Measurements from ENCODE around the gene RUNX2.
A peak's percentile ranks its signal among the peaks of the same experiment; 100 is the strongest.

Gene RUNX2

DNA sequence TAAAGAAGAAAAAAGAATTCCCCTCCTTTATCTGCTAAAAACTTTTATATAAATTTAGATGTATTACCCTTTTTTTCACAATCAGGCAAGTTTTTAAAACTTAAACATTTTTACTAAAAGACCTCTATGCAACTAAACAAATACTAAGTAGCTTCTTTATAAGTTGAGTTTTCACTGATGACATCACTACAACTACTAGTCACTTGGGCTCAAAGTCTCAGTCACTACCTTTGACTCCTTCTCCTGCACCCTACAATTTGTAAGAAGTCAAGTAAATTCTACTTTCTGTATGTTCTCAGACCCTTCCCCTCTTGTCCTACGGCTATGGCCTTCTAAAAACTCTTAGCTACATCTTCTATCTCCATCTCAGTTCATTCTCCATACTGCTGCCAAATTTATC lies 38.4 kb downstream of the RUNX2 start:
- in situ Hi-C loops (cut with HindIII; ENCODE audit: low pct_unique_long_range_greater_than_20kb, low sequenced_read_pairs): no loop called here
- no peak for TF ChIP-seq JUND (IDR thresholded peaks at IDR 0.05; ENCODE audit: low read depth)
- no peak for DNase-seq (ENCODE audit: low read depth in 1 of 2, low spot score in 1 of 2)

DNA sequence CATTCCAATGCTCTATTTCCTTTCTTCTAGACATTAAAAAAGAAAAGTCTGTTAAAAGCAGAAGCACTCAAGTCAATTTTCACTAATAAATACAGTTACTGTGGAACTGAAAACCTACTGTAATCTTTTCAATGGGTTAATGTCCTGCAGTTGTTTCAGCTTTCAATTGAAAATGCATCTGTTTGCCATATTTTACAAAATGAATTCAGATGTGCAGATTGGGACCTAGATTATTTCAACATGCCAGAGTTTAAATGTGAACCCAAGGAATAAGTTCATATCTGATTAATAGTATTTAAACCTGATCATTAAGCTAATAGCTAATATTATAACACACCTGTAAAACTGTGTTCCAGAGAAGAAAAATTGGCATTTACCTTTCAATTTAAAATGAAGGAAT lies 39.9 kb downstream of the RUNX2 start:
- no peak for TF ChIP-seq JUND (IDR thresholded peaks at IDR 0.05; ENCODE audit: low read depth)
- in situ Hi-C loops (cut with HindIII; ENCODE audit: low pct_unique_long_range_greater_than_20kb, low sequenced_read_pairs): no loop called here
- DNase-seq (ENCODE audit: low read depth in 1 of 2, low spot score in 1 of 2): no peak

DNA sequence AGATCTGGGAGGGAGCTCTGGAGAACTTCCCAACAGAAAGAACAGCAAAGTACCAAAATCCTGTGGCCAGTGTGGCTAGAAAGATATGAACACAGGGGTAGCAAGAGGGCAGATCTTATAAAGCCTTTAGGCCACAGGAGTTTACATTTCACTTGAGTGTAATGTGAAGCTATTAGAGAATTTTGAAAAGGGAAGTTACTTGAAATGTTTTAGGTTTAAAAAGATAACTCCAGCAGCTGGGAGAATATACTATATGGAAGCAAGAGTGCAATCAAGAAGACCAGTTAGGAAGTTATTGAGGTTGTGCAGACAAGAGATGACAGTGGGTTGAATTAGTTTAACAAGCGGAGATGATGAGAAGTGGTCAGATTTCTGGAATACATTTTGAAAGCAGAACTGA lies 41.7 kb downstream of the RUNX2 start:
- in situ Hi-C loops (cut with HindIII; ENCODE audit: low pct_unique_long_range_greater_than_20kb, low sequenced_read_pairs): no loop called here
- TF ChIP-seq JUND (IDR thresholded peaks at IDR 0.05; ENCODE audit: low read depth): no peak
- DNase-seq (ENCODE audit: low read depth in 1 of 2, low spot score in 1 of 2): no peak

DNA sequence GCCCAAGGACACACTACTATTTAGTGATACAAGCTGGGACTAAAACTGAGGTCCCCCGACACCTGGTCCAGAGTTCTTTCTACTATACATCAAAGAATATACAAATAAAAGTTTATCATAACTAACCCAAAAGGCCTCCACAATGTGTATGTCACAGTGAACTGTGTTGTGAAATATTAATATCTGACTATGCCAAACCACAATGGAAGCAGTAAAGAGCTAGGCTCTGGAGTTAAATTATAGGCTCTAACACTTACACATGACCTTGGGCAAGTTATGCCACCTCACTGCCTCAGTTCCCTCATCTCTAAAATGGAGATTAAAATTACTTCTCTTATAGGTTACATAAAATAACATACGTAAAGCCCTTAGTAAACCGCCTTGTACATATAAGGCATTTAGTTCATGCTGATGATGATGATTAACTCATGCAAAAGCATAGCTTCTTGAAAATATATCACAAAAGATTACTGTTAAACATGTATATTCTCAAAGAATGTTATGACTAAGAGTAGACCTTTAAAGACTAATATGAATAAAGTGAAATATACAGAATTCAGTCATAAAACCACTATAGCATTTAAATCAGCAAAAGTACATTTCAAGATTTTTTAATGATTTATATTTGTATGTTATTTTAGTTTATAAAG lies 43.9 kb downstream of the RUNX2 start:
- no peak for TF ChIP-seq JUND (IDR thresholded peaks at IDR 0.05; ENCODE audit: low read depth)
- in situ Hi-C loops (cut with HindIII; ENCODE audit: low pct_unique_long_range_greater_than_20kb, low sequenced_read_pairs): no loop called here

DNA sequence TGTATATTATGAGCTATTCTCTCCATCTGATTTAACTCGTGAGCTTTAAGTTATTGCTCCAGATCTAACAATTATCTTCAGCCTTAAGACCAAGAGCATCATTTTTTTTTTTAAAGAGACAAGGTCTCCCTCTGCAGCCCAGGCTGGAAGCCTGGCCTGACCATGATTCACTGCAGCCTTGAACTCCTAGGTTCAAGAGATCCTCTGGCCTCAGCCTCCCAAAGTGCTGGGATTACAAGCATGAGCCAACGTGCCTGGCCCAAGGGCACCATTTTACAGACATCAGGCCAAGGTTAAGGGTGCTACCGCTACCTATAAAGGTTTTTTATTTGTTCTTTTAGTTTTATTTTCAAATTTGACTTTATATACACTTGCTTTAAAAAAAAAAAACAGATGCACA lies 47.3 kb downstream of the RUNX2 start:
- in situ Hi-C loops (cut with HindIII; ENCODE audit: low pct_unique_long_range_greater_than_20kb, low sequenced_read_pairs): no loop called here
- no peak for TF ChIP-seq JUND (IDR thresholded peaks at IDR 0.05; ENCODE audit: low read depth)
- no peak for DNase-seq (ENCODE audit: low read depth in 1 of 2, low spot score in 1 of 2)

More for the DNA sequence above, 43.9 kb downstream of the RUNX2 start:
- DNase-seq (ENCODE audit: low read depth in 1 of 2, low spot score in 1 of 2): no peak

DNA sequence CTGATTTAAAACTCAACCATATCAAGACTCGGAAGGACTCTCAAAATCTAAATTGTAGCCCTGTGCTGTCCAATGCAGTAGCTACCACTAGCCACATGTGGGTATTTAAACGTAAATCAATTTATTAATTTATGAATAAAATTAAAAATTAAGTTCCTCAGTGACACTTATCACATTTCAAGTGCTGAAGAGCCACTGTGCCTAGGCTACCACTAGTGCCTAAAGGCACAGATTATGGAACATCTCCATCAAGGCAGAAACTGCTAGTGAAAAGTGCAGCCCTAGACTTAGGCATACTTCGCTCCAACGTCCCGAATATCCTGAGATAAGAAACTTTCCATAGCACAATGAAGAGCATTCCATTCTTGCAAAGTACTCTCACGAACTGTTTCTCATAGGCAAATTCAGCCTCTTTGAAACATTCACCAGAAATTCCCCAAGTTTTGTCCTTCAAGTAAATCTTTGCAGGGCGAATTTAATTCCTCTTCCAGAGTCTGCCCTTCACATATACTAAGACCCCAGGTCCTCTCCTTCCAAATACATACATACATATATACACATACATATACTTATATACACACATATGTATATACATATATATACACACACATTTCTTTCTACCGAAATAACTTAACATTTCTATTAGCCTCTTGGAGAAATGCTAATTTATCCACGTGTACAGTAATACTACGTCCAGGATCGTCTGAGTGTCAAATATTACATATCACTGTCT lies 48.3 kb downstream of the RUNX2 start:
- in situ Hi-C loops (cut with HindIII; ENCODE audit: low pct_unique_long_range_greater_than_20kb, low sequenced_read_pairs): no loop called here

DNA sequence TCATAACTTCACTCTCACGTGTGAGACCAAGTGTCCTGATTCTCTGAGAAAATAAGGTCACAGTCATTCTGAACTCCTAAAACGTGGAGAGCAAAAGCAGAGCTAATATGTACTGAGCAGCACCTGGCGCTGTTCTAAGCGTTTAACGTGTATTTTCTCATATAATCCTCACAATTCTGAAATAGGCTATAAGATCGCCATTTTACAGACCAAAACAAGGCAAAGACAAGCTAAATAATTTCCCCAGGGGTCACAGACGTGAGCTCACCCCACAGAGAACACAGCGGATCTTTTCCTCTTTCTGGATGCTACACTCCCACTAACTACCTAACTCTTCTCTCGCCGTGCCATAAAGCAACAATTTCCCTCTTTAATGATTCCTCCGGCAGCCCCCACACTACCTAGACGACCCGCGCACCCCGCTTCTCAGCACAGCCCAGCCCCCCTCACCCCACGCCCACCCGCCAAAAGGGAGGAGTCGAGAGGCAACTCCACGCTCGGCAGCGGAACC lies 49.0 kb downstream of the RUNX2 start:
- no peak for TF ChIP-seq JUND (IDR thresholded peaks at IDR 0.05; ENCODE audit: low read depth)
- in situ Hi-C loops (cut with HindIII; ENCODE audit: low pct_unique_long_range_greater_than_20kb, low sequenced_read_pairs): no loop called here
- DNase-seq (ENCODE audit: low read depth in 1 of 2, low spot score in 1 of 2): peak in 1 of 2 experiments; percentile 20

More for the DNA sequence above, 48.3 kb downstream of the RUNX2 start:
- DNase-seq (ENCODE audit: low read depth in 1 of 2, low spot score in 1 of 2): no peak
- TF ChIP-seq JUND (IDR thresholded peaks at IDR 0.05; ENCODE audit: low read depth): no peak

DNA sequence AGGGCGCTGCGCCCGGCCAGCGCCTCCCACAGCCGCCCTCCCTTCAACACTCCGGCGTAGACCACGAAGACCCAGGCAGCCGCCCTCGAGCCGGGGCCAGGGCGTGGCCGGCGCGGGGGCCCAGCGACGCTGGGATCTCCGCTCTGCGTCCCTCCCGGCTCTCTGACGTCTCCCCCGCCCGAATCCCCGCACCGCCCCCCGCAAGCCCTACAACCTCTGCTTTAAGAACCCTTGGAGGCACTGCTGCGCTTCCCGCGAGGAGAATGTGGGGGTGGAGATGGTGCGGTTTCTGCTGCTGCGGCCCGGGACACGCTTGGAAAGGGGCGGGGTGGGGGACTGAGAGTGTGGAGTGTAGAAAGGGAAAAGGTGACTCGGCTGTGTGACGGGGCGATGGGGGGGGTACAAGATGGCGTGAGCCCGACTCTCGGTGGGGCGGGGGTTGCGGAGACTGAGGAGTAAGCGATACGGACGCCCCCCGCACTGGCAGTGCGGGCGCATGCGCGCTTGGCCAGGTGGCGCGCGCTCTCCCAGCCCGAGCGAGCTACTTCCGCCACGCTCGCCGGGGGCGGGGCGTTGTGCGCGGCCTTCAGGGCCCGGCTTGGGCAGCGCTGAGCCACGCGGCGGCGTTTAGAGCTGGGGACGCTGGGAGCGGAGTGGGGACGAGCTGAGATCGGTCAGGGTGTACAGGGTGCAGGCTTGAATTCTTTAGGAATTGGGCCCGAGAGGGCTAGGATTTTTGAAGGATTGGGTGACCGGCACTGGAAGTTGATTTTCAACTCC lies 49.6 kb downstream of the RUNX2 start, which contains the start of gene SUPT3H:
Gene SUPT3H (minus strand): TSS at position 381 of the 780 bp plus-strand sequence.
- DNase-seq (ENCODE audit: low read depth in 1 of 2, low spot score in 1 of 2): peak; percentile 63 to 94
- in situ Hi-C loops (cut with HindIII; ENCODE audit: low pct_unique_long_range_greater_than_20kb, low sequenced_read_pairs): no loop called here
- TF ChIP-seq JUND (IDR thresholded peaks at IDR 0.05; ENCODE audit: low read depth): no peak

DNA sequence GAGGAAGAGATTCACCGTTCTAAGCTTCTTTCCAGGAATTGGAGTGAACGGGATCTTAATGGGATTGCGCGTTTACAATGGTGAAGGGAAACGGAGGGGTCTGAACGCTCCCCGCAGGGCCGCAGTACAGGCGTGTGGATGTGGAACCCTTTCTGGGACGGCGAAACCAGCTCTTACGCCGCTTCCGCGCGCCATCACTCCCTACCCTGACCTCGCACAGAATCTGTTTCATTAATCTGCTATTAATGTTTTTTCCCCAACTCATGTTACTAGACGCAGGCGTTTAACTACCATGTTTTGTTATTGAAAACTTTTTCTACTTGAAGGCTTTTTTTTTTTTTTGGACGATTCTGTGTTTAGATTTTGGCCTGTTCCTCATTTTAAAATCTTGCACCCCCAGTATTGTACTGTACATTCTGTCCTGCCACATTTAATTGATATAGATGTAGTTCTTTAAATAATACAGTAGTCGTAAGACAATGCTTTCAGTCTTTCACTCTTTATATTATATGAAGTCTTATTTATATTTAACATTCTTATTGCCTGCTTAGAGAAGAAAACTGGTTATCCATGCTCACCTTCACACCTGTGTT lies 50.3 kb downstream of the RUNX2 start:
- no peak for TF ChIP-seq JUND (IDR thresholded peaks at IDR 0.05; ENCODE audit: low read depth)
- in situ Hi-C loops (cut with HindIII; ENCODE audit: low pct_unique_long_range_greater_than_20kb, low sequenced_read_pairs): no loop called here
- DNase-seq (ENCODE audit: low read depth in 1 of 2, low spot score in 1 of 2): no peak

DNA sequence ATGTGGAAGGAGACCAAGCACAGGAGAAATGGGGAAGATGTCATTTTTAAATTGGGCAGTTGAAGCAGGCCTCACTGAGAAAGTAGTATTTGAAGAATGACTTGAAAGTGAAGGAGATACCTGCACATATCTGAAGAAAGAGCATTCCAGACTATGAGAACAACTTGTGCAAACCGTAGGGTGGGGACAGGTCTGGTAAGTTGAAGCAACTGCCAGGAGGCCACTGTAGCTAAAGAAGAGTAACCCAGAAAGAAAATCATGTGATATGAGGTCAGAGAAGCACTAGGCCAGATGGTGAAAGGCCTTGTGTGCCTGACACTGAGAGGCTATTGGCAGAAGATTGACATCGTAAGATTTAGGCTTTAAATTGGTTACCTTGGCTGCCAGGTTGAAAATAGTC lies 54.3 kb downstream of the RUNX2 start:
- in situ Hi-C loops (cut with HindIII; ENCODE audit: low pct_unique_long_range_greater_than_20kb, low sequenced_read_pairs): no loop called here
- TF ChIP-seq JUND (IDR thresholded peaks at IDR 0.05; ENCODE audit: low read depth): no peak
- DNase-seq (ENCODE audit: low read depth in 1 of 2, low spot score in 1 of 2): no peak

DNA sequence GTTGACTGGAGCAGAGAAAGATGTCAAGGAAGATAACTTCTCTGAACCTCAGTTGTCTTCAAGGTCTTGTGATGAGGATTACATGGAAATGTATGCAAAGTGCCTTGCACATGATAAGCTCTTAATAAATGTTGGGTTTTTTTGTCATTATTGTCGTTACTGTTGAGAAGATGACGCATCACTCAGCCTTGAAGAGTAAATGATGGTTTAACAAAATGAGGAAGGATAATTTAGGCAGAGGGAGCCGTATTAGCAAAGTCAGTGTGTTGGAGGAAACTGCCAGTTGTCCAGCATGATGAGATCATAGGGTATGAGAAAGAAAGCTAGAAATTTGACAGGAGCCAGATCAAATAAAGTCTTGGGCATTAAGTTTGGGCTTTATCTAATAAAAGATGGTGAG lies 58.4 kb downstream of the RUNX2 start:
- DNase-seq (ENCODE audit: low read depth in 1 of 2, low spot score in 1 of 2): no peak
- in situ Hi-C loops (cut with HindIII; ENCODE audit: low pct_unique_long_range_greater_than_20kb, low sequenced_read_pairs): no loop called here
- TF ChIP-seq JUND (IDR thresholded peaks at IDR 0.05; ENCODE audit: low read depth): no peak

DNA sequence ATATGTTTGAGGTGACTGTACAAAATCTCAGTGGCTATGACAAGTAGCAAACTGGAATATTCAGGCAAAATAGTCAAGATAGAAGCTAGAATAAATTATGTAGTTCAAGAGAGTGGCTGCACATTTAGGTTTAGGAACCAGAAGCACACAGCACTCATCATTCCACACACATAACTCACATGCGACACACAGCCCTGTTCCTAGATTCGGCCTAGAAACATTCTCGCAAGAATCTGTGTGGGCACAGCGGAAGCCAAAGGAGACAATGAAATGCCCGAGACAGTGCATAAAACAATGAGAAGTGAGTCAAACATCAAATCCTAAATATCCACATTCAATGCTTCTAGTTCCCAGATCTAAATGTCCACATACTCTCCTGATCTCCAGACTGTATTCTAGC lies 59.1 kb downstream of the RUNX2 start:
- in situ Hi-C loops (cut with HindIII; ENCODE audit: low pct_unique_long_range_greater_than_20kb, low sequenced_read_pairs): no loop called here
- TF ChIP-seq JUND (IDR thresholded peaks at IDR 0.05; ENCODE audit: low read depth): no peak
- DNase-seq (ENCODE audit: low read depth in 1 of 2, low spot score in 1 of 2): no peak
